ENCODE results near the gene PABPN1. TPM values are rescaled to one million over a fixed set of nuclear protein-coding genes. Genes with fewer than 3 reads are reported as not detected.

Gene PABPN1
- total RNA-seq, 1 experiment from 2014 or later, result 287 TPM

DNA sequence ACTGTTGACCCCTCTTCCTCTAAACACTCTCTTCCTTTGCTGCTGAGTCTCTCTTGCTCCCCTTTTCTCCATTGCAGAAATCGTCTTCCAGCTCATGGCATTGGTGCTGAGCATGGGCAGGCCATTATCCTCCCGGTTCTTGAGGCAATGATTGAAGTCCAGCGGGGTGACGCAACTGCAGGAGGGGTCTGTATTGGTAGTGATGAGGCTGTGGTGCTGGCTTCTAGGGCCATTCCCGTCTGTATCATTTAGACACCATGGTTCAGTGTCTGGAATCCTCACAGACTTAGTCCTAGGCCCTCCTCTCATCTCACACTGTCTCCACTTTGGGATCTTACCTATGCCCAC is 32.1 kb downstream of the PABPN1 start:
- no peak for DNase-seq (ENCODE audit: low spot score)
- H3K9me3 ChIP-seq (ENCODE audit: low read depth, low read length, poor library complexity, severe bottlenecking), result no peaks in the 10 kb centered on the region
- H3K36me3 ChIP-seq (ENCODE audit: insufficient read depth, low read length, poor library complexity, severe bottlenecking), result peaks cover 20% of the 10 kb centered on the region
- H3K27me3 ChIP-seq (replicated peaks; ENCODE audit: insufficient read depth, low read depth, low read length, poor library complexity), result no peaks in the 10 kb centered on the region
- intact Hi-C loops (cut with micrococcal nuclease; ENCODE audit: unreplicated experiment), result no loop called here
- H3K4me3 ChIP-seq (ENCODE audit: low read depth, low read length, poor library complexity, severe bottlenecking), result no peak overlapping the region
- no peak for TF ChIP-seq EZH2 (IDR thresholded peaks at IDR 0.05; ENCODE audit: borderline replicate concordance, low read depth, low read length, poor library complexity, severe bottlenecking)
- TF ChIP-seq, protein P1, sequence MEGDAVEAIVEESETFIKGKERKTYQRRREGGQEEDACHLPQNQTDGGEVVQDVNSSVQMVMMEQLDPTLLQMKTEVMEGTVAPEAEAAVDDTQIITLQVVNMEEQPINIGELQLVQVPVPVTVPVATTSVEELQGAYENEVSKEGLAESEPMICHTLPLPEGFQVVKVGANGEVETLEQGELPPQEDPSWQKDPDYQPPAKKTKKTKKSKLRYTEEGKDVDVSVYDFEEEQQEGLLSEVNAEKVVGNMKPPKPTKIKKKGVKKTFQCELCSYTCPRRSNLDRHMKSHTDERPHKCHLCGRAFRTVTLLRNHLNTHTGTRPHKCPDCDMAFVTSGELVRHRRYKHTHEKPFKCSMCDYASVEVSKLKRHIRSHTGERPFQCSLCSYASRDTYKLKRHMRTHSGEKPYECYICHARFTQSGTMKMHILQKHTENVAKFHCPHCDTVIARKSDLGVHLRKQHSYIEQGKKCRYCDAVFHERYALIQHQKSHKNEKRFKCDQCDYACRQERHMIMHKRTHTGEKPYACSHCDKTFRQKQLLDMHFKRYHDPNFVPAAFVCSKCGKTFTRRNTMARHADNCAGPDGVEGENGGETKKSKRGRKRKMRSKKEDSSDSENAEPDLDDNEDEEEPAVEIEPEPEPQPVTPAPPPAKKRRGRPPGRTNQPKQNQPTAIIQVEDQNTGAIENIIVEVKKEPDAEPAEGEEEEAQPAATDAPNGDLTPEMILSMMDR (conservative IDR thresholded peaks at IDR 0.05; ENCODE audit: low read depth, low read length), result no peak
- no peak overlapping the region for H3K27ac ChIP-seq (ENCODE audit: low read depth, low read length, poor library complexity, severe bottlenecking)
- peaks cover 5% of the 10 kb centered on the region for H3K4me1 ChIP-seq (ENCODE audit: insufficient read depth, low read length, poor library complexity, severe bottlenecking)
- BruUV-seq (replicated peaks), result no TSS peak
- CTCF ChIA-PET, result no interaction called here
- POLR2A ChIA-PET (ENCODE audit: low non-redundant PET), result interaction anchor here (0.5 to 1.0 kb wide), 2 partner anchors 26 to 301 kb away, joined by 3 to 4 read pairs; no protein-coding TSS in a partner anchor

DNA sequence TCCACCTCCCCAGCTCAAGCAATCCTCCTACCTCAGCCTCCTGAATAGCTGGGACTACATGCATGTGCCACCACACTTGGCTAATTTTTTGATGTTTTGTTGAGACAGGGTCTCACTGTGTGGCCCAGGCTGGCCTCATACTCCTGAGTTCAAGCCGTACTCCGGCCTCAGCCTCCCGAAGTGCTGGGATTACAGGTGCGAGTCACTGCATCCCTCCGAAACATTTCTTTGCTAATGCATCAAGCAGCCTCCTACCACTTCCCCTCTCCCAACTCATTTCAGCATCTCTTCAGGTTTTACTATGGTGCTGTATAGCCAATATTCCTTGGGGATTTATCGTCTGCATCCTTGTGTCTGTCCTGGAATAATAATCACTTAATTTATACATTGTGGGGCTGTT is 33.7 kb downstream of the PABPN1 start:
- ChIA-PET CTCF (no interaction called here), POLR2A (ENCODE audit: low non-redundant PET) (no interaction called here)
- H3K27me3 ChIP-seq (replicated peaks; ENCODE audit: insufficient read depth, low read depth, low read length, poor library complexity), result no peaks in the 10 kb centered on the region

DNA sequence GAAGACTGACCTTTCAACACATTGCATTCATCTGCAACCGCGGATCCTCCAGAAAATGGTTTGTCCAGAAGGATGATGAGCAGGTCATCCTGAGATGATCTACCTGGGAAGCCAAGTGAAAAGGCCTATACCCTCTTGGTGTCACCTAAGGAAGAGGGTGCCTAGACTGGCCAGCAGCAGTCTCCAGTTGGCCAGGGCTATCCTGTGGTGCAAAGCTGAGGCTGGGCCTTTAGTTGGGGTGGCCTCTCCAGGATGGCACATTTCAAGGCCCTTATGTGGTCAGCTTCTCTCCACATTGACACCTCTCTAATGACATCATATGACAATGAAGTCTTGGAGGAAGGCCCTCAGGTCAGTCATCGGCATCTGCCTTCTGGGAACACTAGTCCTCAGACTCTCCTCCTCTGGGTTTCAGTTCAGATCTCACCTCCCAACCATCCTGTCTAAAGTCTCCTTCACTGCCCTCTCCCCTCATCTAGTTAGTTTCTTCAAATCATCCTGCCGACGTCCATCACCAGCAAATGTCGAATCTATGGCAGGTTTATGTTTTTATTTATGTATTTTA is 34.7 kb downstream of the PABPN1 start:
- no peak for TF ChIP-seq EZH2 (IDR thresholded peaks at IDR 0.05; ENCODE audit: borderline replicate concordance, low read depth, low read length, poor library complexity, severe bottlenecking)
- TF ChIP-seq, protein P1 (conservative IDR thresholded peaks at IDR 0.05; ENCODE audit: low read depth, low read length), result no peak
- intact Hi-C loops (cut with micrococcal nuclease; ENCODE audit: unreplicated experiment), result no loop called here
- POLR2A ChIA-PET (ENCODE audit: low non-redundant PET), result no interaction called here
- Histone ChIP-seq H3K4me1 (ENCODE audit: insufficient read depth, low read length, poor library complexity, severe bottlenecking) (peaks cover 5% of the 10 kb centered on the region), H3K27me3 (replicated peaks; ENCODE audit: insufficient read depth, low read depth, low read length, poor library complexity) (no peaks in the 10 kb centered on the region), H3K4me3 (ENCODE audit: low read depth, low read length, poor library complexity, severe bottlenecking) (no peak overlapping the region), H3K9me3 (ENCODE audit: low read depth, low read length, poor library complexity, severe bottlenecking) (no peaks in the 10 kb centered on the region), H3K27ac (ENCODE audit: low read depth, low read length, poor library complexity, severe bottlenecking) (no peak overlapping the region), H3K36me3 (ENCODE audit: insufficient read depth, low read length, poor library complexity, severe bottlenecking) (peaks cover 44% of the 10 kb centered on the region)
- no TSS peak for BruUV-seq (replicated peaks)
- CTCF ChIA-PET, result no interaction called here
- no peak for DNase-seq (ENCODE audit: low spot score)

More for the DNA sequence above, 33.7 kb downstream of the PABPN1 start:
- H3K4me3 ChIP-seq (ENCODE audit: low read depth, low read length, poor library complexity, severe bottlenecking), result no peak overlapping the region
- H3K9me3 ChIP-seq (ENCODE audit: low read depth, low read length, poor library complexity, severe bottlenecking), result no peaks in the 10 kb centered on the region
- no TSS peak for BruUV-seq (replicated peaks)
- H3K27ac ChIP-seq (ENCODE audit: low read depth, low read length, poor library complexity, severe bottlenecking), result no peak overlapping the region
- H3K36me3 ChIP-seq (ENCODE audit: insufficient read depth, low read length, poor library complexity, severe bottlenecking), result peaks cover 36% of the 10 kb centered on the region
- intact Hi-C loops (cut with micrococcal nuclease; ENCODE audit: unreplicated experiment), result no loop called here
- peaks cover 5% of the 10 kb centered on the region for H3K4me1 ChIP-seq (ENCODE audit: insufficient read depth, low read length, poor library complexity, severe bottlenecking)
- no peak for DNase-seq (ENCODE audit: low spot score)
- TF ChIP-seq, protein P1 (conservative IDR thresholded peaks at IDR 0.05; ENCODE audit: low read depth, low read length), result no peak
- TF ChIP-seq EZH2 (IDR thresholded peaks at IDR 0.05; ENCODE audit: borderline replicate concordance, low read depth, low read length, poor library complexity, severe bottlenecking), result no peak

All from A673 (cell line).